Fibroblast of peridontal ligament (primary cell): Measurements from ENCODE around the gene BLM.

Experiments used
- DNase-seq: peaks from one replicate; pipeline ENCODE4 v3.0.0-alpha.2; 2010; ENCODE audit errors: extremely low read depth

BLM gene

GRCh38 chr15:90789462-90789861, 72.3 kb downstream of the BLM start:
- no peak for DNase-seq

- no peak for DNase-seq
Measured at GRCh38 chr15:90790057-90790456, 72.9 kb downstream of the BLM start.

- DNase-seq = peak; percentile 25
Measured at GRCh38 chr15:90790561-90790960, 73.4 kb downstream of the BLM start.

- no peak for DNase-seq
Measured at GRCh38 chr15:90794538-90794937, 77.4 kb downstream of the BLM start.

GRCh38 chr15:90799639-90800170, 82.6 kb downstream of the BLM start:
- no peak for DNase-seq

GRCh38 chr15:90801803-90802202, 84.7 kb downstream of the BLM start:
- no peak for DNase-seq

- DNase-seq = no peak
Measured at GRCh38 chr15:90807074-90807785, 90.1 kb downstream of the BLM start.

- no peak for DNase-seq
Measured at GRCh38 chr15:90807786-90808086, 90.6 kb downstream of the BLM start.

- no peak for DNase-seq
Measured at GRCh38 chr15:90808517-90809235, 91.5 kb downstream of the BLM start.

- DNase-seq = no peak
Measured at GRCh38 chr15:90809536-90809935, 92.4 kb downstream of the BLM start.

- no peak for DNase-seq
Measured at GRCh38 chr15:90810354-90810753, 93.2 kb downstream of the BLM start.

GRCh38 chr15:90812171-90812957, 95.2 kb downstream of the BLM start:
- no peak for DNase-seq

- no peak for DNase-seq
Measured at GRCh38 chr15:90812958-90813265, 95.8 kb downstream of the BLM start.

- DNase-seq = peak; percentile 12
Measured at GRCh38 chr15:90813796-90814190, 96.6 kb downstream of the BLM start.

GRCh38 chr15:90814191-90814821, 97.2 kb downstream of the BLM start:
- DNase-seq = peak; percentile 33

GRCh38 chr15:90816401-90817116, 99.4 kb downstream of the BLM start:
- no peak for DNase-seq

- DNase-seq = no peak
Measured at GRCh38 chr15:90817117-90818057, 100.2 kb downstream of the BLM start.

GRCh38 chr15:90818251-90819210, 101.4 kb downstream of the BLM start:
- no peak for DNase-seq

GRCh38 chr15:90819390-90819789, 102.2 kb downstream of the BLM start:
- DNase-seq = no peak
